HG03066 (cell line): ENCODE measurements around the gene THOC6.
A peak's percentile ranks its signal among the peaks of the same experiment; 100 is the strongest.

Experiments used
- ATAC-seq: cut with Tn5 transposase; IDR thresholded peaks from one replicate; pipeline ENCODE4 v1.9.1; 2021; ENCODE audit warnings: low read depth; ENCODE audit not compliant: unreplicated experiment

Gene THOC6

DNA sequence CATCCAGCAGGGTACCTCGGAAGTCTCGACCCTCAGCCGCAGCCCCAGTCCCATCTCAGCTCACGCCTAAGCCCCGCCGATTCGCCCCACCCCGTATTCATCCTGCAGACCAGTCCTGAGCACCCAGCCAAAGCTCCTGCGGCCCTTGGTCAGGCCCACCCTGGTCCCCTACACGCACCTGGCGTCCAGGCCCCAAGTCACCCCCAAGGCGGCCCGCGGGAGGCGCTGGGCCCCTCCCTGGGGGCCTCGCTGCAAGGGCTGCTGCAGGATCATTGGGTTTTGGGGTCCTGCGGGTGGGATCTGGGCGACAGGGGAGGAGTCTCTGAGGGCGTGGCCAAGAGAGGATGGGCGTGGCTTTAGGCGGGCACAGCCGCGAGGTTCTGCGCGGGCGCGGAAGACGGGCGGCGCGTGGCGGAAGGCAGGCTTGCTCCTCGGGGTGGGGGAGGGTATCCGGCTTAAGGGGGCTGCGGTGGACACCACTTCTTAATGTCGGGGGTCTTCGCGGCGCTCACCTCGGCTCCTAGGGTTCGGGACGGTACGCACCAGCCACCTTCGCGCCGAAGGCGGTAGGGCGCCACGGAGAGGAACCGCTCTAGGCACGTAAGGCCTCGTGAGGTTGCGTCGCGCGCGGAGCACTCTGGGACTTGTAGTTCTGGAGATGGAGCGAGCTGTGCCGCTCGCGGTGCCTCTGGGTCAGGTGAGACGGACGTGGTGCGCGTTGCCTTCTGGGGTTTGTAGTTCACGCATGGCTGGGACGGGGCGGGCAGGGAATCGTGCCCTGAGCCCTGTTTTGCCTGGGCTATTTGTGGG lies at the start of gene THOC6, which contains the start of gene HCFC1R1:
Gene THOC6, plus strand, starts transcription at position 367 of the 810 bp plus-strand sequence. Its CDS starts 292 bp downstream, at position 659.
Gene HCFC1R1, minus strand, starts transcription at position 274 of the 810 bp plus-strand sequence. Its CDS starts 1 bp downstream, at position 273.
- peak; percentile 70 for ATAC-seq

DNA sequence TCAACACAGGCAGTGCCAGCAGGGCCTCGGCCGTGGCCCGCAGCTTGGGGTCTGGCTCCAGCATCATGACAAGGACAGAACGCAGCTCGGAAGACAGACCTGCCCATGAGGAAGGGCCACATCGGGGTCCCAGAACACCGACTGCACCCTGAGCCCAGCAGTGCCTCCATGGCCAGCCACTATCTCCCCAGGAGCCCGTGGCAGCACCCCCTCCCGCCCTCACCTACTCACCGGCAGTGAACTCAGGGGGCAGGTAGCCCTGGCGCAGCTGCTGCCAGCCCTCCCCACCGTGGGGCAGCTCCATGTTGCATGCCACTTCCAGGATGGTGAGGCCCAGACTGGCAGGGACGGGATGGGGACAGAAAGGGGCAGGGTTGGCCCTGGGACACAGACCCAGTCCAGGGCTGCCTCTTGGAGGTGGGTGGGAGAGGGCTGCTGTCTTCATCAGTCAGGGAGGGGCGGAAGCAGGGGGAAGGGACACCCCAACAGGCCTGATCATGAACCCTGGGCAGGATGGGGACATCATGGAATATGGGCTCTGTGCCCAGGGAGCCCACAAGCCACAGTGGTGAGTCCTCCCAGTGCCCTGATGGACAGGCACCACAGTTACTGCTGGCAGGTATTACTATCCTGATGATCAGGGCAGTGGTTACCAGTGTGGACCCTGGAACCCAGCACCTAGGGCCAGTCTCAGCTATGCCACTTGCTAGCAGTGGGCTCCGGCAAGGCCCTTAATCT lies 49.3 kb upstream of the THOC6 start:
- no peak for ATAC-seq

DNA sequence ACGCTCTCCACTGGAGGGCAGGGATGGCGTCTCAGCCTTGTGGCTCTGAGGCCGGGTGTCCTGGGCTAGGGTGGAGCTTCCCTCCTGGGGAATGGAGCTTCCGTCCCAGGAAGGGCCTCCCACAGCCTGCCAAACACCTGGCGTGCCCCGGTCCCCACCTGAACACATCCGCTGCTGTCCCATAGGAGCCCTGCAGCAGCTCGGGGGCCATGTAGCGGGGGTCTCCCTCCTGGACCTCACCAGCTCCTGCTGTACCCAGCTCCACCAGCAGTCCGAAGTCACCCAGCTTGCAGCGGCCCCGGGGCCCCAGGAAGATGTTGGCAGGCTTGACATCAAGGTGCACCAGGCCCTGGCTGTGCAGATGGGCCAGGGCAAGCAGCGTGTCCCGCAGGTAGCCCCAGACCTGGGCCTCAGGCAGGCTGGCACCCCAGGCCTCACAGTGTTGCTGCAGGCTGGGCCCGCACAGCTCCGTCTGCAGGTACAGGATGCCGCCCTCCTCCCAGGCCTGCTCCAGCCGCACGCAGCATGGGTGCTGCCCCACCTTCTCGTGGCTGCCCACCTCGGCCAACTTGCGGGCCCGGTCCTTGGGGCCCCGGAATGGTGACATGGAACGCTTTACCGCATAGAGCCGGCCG lies 48.6 kb upstream of the THOC6 start:
- ATAC-seq, result no peak

DNA sequence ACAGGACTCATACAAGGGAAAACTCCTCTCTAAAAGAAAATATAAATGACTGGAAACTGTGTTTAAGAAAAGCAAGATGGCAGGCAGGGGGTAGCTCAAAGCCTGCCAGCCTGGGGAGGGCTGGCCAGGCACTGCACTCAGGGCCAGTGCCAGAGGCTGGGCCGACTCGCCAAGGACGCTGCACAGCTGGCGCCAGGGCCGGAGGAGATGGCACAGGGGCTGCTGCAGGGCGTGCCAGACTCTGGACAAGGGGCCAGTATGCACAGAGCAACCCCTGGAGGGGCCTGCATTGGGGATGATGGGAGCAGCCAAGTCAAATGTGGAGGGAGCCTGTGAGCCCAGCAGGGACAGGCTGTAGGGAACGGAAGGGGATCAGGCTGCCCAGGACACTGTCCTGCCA lies 47.6 kb upstream of the THOC6 start:
- ATAC-seq, result no peak

DNA sequence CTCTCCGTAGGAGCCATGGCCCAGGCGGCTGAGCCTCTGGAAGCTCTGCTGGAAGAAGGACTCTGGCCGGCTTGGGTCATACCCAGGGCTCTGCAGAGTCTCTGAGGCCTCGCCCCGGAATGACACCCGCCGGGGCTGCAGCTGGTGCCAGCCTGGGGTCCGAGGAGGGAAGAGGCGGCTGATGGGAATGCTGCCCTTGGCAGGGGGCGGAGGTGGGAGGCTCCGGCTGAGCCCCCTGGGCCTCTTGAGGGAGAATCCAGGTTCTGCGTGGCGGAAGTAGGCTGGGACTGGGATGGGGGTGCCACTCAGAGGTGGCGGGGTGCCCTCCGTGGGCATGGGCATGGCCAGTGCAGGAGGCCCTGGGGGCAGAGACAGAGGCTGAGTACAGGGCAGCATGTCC lies 47.2 kb upstream of the THOC6 start:
- ATAC-seq, result no peak

DNA sequence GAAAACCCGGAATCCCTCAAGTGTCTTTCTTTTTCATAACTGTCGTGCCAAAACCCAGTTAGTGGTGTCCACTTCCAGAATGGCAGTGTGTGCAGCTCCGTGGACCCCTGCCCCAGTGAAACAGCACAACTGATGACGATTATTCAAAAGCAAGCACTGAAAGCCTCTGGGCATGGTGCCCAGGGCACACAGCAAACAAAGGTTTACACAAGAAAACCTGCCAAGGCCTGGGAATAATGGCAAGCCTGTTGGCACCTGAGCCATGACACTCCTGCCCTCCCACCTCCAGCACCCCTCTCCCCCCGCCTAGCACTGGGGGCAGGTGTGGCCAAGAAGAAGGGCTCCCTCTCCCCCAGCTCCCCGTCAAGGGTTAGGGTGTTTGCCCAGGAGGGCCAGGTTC lies 46.4 kb upstream of the THOC6 start:
- no peak for ATAC-seq

DNA sequence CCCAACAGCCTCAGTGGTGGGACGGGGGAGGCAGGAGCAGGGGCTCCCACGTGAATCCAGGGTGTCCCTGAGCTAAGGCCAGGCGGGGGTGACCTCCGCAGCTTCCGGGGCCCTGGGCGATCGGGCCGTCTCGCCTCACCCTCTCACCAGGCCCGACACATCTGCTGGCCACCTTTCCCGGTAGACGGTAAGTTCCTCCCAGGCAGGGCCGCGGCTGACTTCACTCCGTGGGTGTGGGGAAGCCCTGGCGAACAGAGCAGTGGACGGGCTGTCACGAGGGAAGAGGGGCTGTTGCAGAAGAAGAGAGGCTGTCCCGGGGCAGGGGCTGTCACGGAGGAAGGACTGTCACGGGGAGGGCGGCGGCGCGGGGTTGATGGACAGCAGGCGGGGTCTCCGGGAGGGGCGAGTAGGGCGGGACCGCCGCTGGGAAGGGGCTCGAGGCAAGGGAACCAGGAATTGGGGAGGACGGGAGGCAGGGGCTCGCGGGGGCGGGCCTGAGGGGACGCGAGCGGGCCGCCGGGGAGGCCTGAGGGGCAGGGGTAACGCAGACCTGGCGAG lies 44.1 kb upstream of the THOC6 start:
- no peak for ATAC-seq

DNA sequence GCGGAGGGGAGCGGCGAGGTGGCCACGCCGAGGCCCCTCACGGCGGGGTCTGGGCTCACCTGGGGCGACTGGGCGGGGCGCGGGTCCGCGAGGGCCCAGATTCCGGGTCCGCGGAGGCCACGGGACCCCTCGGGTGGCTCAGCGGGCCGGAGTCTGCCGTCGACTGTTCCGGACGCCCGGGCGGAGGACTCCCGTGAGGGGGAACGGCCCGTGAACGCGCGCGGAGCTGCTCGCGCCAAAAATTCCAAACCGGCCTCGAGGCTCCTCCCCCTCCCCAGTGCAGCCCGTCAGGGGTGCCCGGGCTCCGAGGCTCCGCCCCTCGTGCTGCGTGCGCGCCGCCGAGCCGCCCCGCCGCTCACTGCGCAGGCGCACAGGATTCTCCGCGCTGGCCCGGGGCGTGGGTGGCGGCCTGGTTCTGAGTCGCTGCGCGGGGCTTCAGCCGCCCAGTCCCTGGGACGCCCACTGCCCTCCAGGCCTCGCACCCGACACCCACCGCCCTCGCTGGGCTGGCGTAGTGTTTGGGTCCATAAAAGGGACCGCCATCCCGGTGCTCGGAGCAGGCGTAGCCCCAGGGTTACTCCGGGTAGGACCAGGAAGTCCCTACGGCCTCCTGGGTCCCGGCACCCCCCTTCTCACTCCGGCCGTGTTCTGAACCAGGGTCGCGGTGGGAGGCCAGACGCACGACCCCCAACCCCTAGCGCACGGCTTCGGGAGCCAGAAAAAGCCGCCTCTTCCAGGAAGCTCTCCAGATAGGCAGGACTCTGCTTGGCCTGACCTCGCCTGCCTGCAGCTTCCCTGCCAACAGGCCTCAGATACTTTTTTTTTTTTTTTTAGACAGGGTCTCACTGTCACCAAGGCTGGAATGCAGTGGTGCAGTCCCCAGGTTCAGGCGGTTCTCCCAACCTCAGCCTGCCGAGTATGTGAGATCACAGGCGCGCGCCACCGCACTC lies 43.3 kb upstream of the THOC6 start, which contains the start of gene PKMYT1:
Gene PKMYT1, minus strand, starts transcription at position 220 of the 950 bp plus-strand sequence. CDS start 789 bp downstream, outside the sequence.
- peak; percentile 72 for ATAC-seq

DNA sequence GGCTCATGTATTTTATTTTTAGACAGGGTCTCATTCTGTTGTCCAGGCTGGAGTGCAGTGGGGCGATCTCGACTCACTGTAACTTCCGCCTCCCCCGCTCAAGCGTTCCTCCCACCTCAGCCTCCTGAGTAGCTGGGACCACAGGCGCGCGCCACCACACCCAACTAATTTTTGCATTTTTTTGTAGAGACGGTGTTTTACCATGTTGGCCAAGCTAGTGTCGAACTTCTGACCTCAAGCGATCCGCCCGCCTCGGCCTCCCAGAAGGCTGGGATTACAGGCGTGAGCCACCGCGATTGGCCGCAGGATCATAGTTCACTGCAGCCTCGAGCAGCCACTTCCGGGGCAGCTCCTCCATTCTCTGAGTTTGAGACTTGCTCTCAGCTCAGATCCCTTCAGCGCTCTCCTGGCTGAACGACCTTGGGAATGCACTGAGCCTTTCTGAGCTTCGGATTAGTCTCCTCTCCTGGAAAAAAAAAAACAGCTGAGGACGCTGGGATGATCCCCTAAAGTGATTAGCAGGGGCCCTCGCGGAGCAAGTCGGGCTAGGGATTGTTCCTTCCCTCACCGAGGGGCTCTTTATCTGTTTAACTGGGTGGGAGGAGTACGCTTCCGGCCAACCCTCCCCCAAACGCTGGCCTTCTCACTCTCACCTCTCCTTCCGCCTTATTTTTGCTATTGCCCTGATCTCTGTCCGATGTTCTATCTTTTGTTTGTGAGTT lies 42.5 kb upstream of the THOC6 start:
- ATAC-seq, result no peak

DNA sequence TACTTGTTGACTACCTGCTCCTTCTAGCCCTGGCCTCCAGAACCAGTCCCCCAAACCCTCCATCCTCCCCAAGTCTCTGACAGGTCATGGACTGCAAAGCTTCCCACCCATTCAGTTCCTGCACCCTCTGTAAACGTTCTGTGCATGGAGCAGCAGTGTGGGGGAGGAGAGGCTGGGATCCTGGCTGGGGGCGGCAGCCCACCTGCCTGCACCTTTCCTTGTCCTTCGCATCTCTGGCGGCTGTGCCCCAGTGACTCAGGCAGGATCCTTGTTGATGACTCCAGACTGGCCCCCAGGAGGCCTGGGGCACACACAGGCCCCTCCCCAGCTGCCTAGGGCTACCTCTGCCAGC lies 42.0 kb upstream of the THOC6 start:
- ATAC-seq, result no peak

DNA sequence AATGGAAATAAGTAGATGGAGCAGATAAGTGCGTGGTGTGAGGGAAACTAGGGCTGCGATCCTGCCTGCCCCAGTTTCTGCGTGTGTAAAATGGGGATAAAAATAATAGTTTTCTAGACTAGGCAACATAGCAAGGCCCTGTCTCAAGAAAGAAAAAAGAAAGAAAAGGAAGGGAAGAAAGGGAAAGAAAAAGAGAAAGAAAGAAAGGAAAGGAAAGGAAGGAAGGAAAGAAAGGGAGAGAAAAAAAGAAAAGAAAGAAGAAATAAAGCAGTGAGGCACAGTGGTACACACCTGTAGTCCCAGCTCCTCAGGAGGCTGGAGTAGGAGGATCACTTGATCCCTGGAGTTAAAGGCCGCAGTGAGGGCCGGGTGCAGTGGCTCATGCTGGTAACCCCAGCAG lies 41.4 kb upstream of the THOC6 start:
- no peak for ATAC-seq

DNA sequence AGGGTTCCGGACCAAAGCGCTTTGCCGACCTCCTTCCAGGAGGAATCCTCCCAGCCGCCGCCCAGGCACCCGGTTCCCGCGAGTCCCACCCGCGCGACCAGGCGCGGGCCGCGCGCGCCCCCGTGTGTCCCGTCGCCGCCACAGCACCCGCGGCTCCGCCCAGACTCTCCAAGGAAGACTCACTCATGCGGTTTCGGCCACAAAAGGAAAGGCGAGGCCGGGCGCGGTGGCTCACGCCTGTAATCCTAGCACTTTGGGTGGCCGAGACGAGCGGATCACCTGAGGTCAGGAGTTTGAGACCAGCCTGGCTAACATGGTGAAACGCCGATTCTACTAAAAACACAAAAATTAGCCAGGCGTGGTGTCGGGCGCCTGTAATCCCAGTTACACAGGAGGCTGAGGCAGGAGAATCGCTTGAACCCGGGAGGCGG lies 40.1 kb upstream of the THOC6 start:
- ATAC-seq, result no peak

DNA sequence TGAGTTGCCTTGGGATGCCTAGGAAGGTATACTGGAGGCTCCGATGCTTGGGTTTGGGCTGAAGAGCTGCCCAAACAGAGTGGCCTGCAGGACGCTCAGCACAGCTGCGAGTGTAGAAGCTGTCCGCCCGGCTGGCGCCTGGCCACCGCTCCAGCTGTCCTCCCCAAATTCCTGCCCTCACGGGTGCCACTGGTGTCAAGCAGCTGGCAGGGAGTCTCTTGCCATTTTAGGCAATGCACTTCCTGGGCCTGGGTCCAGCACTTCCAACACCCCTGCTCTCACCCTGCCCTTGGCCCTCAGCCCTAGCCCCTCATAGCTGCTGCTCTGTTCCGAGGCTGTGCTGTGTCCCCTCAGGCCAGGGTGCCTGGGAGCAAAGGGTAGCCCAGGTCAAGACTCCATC lies 38.4 kb upstream of the THOC6 start:
- ATAC-seq, result no peak

DNA sequence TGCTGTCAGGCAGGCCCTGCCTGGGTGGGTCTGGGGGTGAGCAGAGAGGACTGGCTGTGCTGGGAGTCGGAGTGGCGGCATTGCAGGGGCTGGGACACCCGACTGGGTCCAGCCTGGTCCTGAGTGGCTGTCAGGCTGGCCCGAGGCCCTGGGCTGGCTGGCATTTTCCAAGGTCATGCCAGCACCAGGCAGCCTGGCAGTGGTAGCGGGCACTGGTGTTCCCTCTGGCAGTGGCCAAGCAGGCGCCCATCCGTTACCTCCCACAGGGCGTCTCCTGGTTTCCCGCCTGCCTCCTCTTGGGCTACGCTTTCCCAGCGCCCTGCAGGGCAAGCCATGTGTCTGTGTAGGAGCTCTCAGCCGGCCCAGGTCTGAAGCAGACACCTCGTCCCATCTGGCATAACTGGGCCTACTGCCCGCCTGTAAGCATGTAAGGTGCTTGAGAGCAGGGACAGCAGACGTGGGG lies 37.9 kb upstream of the THOC6 start:
- ATAC-seq, result no peak

DNA sequence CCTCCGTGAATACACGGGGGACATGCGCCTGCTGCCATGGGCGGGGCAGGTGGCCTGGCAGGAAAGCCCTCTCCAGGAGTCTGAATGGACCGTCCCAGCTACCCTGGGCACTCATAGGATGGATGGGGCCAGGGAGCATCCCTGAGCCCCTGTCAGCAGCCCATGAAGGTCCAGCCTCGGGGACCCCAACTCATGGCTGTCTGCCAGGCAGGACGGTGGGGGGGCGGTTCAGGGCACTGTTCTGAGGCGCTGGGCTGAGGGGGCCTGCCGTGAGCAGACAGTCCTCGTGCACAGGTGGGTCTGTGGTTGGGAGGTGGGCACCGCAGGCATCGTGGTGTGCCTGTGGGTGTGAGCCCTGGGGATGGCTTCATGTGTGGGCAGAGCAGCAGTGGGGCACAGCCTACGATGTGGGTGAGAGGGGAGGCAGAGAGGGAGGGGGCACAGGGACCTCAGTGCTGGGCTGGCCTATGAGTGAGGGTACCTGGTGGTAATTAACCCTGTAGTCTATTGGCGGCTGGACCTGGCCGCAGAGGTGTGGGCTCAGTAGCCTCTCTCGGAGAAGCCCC lies 37.1 kb upstream of the THOC6 start:
- ATAC-seq, result no peak

DNA sequence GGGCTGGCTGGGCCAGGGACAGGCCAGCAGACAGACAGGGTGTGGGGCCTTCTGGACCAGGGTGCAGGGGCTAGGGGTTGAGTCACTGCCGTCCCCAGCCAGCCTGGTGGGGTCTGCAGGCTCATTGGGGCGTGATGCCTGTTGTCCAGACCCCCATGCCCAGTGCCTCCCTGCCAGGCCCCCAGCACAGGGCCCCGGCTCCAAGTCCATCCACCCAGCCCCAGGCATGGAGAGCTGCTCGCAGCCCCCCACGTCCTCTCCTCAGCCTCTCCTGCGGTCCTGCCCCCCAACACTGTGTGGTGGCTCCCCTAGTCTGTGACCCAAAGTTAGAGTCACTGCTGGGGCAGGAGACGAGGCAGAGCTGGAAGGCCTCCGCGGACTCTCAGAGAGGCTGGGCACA lies 36.5 kb upstream of the THOC6 start:
- no peak for ATAC-seq

DNA sequence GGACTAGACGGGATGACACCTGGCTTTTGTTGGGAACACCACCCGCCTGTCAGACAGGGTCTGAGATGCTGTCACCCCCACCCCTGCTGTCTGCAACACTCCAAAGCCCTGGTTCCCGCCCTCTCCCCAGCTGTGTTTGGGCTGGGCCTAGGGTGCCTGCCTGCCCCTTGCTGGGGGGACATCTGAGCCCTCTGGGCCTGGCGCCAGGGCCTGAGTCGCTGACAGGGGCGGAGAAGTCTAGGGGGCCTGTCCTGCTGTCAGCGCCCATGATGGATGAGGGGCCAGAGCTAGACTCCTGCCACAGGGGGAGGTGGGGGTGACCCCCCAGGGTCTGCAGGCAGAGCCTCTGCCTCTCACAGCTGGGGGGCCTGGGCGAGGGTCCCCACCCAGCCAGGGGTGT lies 36.0 kb upstream of the THOC6 start:
- ATAC-seq, result no peak

DNA sequence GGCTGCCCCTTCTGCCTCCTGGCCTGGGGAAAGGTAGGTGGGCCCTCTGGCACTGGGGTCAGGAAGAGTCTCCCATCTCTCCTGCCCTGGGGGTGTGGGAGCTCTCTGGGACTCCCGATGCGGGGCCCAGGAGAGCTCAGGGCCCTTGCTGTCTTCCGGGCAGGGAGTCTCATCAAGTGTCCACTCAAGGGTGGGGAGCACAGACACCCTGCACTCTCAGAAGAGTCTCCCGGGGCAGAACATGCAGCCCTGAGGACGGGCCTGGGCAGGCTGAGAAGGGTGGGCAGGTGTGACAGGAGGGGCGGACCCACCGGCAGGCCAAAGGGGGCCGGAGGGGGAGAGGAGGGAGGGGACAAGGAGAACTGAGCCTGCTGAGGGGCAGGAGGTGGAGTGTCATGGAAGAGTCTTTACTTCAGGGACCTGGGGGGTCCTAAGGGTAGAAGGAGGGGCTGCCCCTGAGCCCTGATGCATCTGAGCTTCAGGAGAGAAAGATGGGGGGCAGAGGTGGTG lies 35.2 kb upstream of the THOC6 start:
- ATAC-seq, result no peak

DNA sequence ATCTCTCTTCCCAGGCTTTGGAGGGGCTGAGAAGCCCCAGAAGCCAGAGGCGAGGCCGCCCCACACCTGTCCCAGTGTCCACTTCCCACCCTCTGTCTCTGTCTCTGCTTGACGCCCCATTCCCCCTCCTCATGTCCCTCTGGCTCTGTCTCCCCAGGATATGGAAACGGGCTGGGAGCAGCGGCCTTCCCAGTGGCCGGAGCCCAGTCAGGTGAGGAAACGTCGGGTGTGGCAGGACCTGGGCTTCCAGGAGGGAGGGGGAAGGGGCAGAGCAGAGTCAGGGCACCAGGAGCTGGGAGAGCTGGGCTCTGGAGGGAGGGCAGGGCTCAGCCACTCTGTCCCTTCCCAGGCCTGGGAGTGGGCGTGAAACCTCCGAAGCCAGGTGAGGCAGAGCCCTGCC lies 32.9 kb upstream of the THOC6 start:
- ATAC-seq, result no peak
